Measurements from ENCODE around the gene ADAM15. TPM values are rescaled to one million over a fixed set of nuclear protein-coding genes. Genes with fewer than 3 reads are reported as not detected.

Gene ADAM15
- total RNA-seq, 4 donors from 2014 or later = 90.6 to 196 (median 115) TPM

GRCh38 chr1:155057788-155058211 is 6.7 kb downstream of the ADAM15 start:
- WGBS, 2 donors (ENCODE audit: low coverage in 1 of 2) = 100% methylated on average over 7 of the region's 13 CpGs; no CpG with 5 or more reads in 1 of the 2 donors
- Histone ChIP-seq H3K27me3 (no peaks in the 10 kb centered on the region), H3K36me3 (peaks cover 0 to 28% (median 0%) of the 10 kb centered on the region in 4 donors), H3K4me1 (peaks cover 12 to 24% (median 19%) of the 10 kb centered on the region in 4 donors), H3K4me3 (no peak overlapping the region), H3K9me3 (no peaks in the 10 kb centered on the region), H3K27ac (no peak overlapping the region)
- no peak for DNase-seq
- in situ Hi-C loops (cut with MboI; ENCODE audit: low pct_ligation_motif_present in 1 of 4, low pct_unique_long_range_greater_than_20kb in 1 of 4, low sequenced_read_pairs in 3 of 4) = loop anchor here in 3 of 4 donors (25.0 kb wide), 1 partner anchor 95 kb away; the partner anchor contains the start of genes CKS1B (in 3 of the 3), PBXIP1 (in 3 of the 3), PYGO2 (in 3 of the 3) and SHC1 (in 3 of the 3)
- TF ChIP-seq, protein P1, sequence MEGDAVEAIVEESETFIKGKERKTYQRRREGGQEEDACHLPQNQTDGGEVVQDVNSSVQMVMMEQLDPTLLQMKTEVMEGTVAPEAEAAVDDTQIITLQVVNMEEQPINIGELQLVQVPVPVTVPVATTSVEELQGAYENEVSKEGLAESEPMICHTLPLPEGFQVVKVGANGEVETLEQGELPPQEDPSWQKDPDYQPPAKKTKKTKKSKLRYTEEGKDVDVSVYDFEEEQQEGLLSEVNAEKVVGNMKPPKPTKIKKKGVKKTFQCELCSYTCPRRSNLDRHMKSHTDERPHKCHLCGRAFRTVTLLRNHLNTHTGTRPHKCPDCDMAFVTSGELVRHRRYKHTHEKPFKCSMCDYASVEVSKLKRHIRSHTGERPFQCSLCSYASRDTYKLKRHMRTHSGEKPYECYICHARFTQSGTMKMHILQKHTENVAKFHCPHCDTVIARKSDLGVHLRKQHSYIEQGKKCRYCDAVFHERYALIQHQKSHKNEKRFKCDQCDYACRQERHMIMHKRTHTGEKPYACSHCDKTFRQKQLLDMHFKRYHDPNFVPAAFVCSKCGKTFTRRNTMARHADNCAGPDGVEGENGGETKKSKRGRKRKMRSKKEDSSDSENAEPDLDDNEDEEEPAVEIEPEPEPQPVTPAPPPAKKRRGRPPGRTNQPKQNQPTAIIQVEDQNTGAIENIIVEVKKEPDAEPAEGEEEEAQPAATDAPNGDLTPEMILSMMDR (IDR thresholded peaks at IDR 0.05) = no peak
- TF ChIP-seq EP300 (IDR thresholded peaks at IDR 0.05; ENCODE audit: low read depth) (no peak), POLR2AphosphoS5 (IDR thresholded peaks at IDR 0.05) (no peak), POLR2A (IDR thresholded peaks at IDR 0.05) (no peak)
- intact Hi-C loops (cut with DNase I; ENCODE audit: low total_unique reads) = no loop called here

- in situ Hi-C loops (cut with MboI; ENCODE audit: low pct_ligation_motif_present in 1 of 4, low pct_unique_long_range_greater_than_20kb in 1 of 4, low sequenced_read_pairs in 3 of 4) = loop anchor here in 3 of 4 donors (25.0 kb wide), 1 partner anchor 98 kb away; the partner anchor contains the start of genes CKS1B (in 3 of the 3), PBXIP1 (in 3 of the 3), PYGO2 (in 3 of the 3) and SHC1 (in 3 of the 3)
- H3K27me3 ChIP-seq = no peaks in the 10 kb centered on the region
- H3K36me3 ChIP-seq = peaks cover 0 to 15% (median 0%) of the 10 kb centered on the region in 4 donors
- no peak for TF ChIP-seq POLR2A (IDR thresholded peaks at IDR 0.05)
- no peak overlapping the region for H3K4me3 ChIP-seq
- H3K27ac ChIP-seq = no peak overlapping the region
- H3K4me1 ChIP-seq = peaks cover 20 to 38% (median 34%) of the 10 kb centered on the region in 4 donors
- 83% methylated on average over 5 of the region's 8 CpGs; no CpG with 5 or more reads in 1 of the 2 donors for WGBS, 2 donors (ENCODE audit: low coverage in 1 of 2)
- H3K9me3 ChIP-seq = no peaks in the 10 kb centered on the region
- intact Hi-C loops (cut with DNase I; ENCODE audit: low total_unique reads) = loop anchor here (10.0 kb wide), 1 partner anchor 506 kb away; the partner anchor contains the start of gene UBE2Q1
- DNase-seq = no peak
Observed at GRCh38 chr1:155060736-155061135, 9.6 kb downstream of the ADAM15 start.

DNA sequence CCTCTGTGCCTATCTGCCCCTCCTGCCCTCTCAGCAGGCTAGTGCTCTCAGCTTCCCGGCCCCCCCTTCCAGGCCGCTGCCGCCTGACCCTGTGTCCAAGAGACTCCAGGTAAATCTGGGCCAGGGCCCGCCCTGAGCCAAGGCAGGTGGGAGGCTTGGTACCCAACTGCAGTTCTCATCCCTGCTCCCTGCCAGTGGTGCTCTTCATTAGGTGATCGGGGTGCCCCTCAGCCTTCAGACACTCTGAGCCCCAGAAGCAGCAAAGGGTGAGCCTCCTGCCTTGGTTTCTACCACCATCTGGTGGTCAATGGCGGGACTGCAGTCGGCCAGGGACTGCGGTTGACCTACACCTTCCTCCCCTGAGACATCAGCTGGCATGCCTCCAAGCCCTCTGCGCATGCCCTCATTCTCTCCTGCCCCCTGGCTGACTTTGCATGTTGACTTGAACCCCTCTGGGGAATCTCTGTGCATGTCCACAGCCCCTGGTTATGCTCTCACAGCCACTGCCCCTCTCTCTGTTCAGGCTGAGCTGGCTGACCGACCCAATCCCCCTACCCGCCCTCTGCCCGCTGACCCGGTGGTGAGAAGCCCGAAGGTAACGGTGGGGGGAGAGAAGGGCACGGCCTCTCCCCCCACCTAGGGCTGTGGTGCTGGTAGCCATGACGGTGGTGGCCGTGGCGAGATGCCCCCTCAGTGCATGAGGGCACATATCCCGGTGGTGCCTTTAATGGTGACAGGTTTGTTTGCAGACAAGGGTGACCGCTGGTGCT is 10.4 kb downstream of the ADAM15 start:
- Histone ChIP-seq H3K4me1 (peaks cover 20 to 38% (median 34%) of the 10 kb centered on the region in 4 donors), H3K27ac (peak overlapping the region in 1 of 4 donors; percentile 93), H3K9me3 (no peaks in the 10 kb centered on the region), H3K36me3 (peaks cover 0 to 9% (median 0%) of the 10 kb centered on the region in 4 donors), H3K27me3 (no peaks in the 10 kb centered on the region), H3K4me3 (no peak overlapping the region)
- TF ChIP-seq POLR2A (IDR thresholded peaks at IDR 0.05) (no peak), POLR2AphosphoS5 (IDR thresholded peaks at IDR 0.05) (no peak)
- TF ChIP-seq, protein P1 (IDR thresholded peaks at IDR 0.05) = peak; percentile 99 to 100 (median 99)
- 28% methylated on average over 17 of the region's 21 CpGs; no CpG with 5 or more reads in 1 of the 2 donors for WGBS, 2 donors (ENCODE audit: low coverage in 1 of 2)
- intact Hi-C loops (cut with DNase I; ENCODE audit: low total_unique reads) = loop anchor here (10.0 kb wide), 1 partner anchor 507 kb away; the partner anchor contains the start of gene UBE2Q1
- in situ Hi-C loops (cut with MboI; ENCODE audit: low pct_ligation_motif_present in 1 of 4, low pct_unique_long_range_greater_than_20kb in 1 of 4, low sequenced_read_pairs in 3 of 4) = loop anchor here in 3 of 4 donors (25.0 kb wide), 1 partner anchor 99 kb away; the partner anchor contains the start of genes CKS1B (in 3 of the 3), PBXIP1 (in 3 of the 3), PYGO2 (in 3 of the 3) and SHC1 (in 3 of the 3)
- DNase-seq = peak; percentile 95

GRCh38 chr1:155062151-155062686 is 11.1 kb downstream of the ADAM15 start:
- Histone ChIP-seq H3K36me3 (peaks cover 0 to 8% (median 0%) of the 10 kb centered on the region in 4 donors), H3K27ac (peak overlapping the region; percentile 89 to 93 (median 92)), H3K27me3 (no peaks in the 10 kb centered on the region), H3K4me1 (peaks cover 20 to 38% (median 34%) of the 10 kb centered on the region in 4 donors), H3K9me3 (no peaks in the 10 kb centered on the region), H3K4me3 (peak overlapping the region in 1 of 4 donors; percentile 85)
- TF ChIP-seq POLR2AphosphoS5 (IDR thresholded peaks at IDR 0.05) (no peak), POLR2A (IDR thresholded peaks at IDR 0.05) (no peak), EP300 (IDR thresholded peaks at IDR 0.05; ENCODE audit: low read depth) (no peak)
- TF ChIP-seq, protein P1 (IDR thresholded peaks at IDR 0.05) = no peak
- in situ Hi-C loops (cut with MboI; ENCODE audit: low pct_ligation_motif_present in 1 of 4, low pct_unique_long_range_greater_than_20kb in 1 of 4, low sequenced_read_pairs in 3 of 4) = loop anchor here in 3 of 4 donors (25.0 kb wide), 1 partner anchor 100 kb away; the partner anchor contains the start of genes CKS1B (in 3 of the 3), PBXIP1 (in 3 of the 3), PYGO2 (in 3 of the 3) and SHC1 (in 3 of the 3)
- intact Hi-C loops (cut with DNase I; ENCODE audit: low total_unique reads) = loop anchor here (10.0 kb wide), 1 partner anchor 507 kb away; the partner anchor contains the start of gene UBE2Q1
- DNase-seq = peak; percentile 41
- 36% methylated on average over 24 of the region's 29 CpGs; no CpG with 5 or more reads in 1 of the 2 donors for WGBS, 2 donors (ENCODE audit: low coverage in 1 of 2)
